Astrocyte of the cerebellum (primary cell): ENCODE data around the gene METAP1D.
"Not testable (repeated sequence)": the region's sequence is repeated elsewhere in the genome, so short reads cannot be mapped to it uniquely, and the experiment has no call there.

Experiments used
- DNase-seq: peaks from one replicate; pipeline ENCODE4 v3.0.0-alpha.2; 2011; ENCODE audit warnings: low read depth
- H3K4me3 ChIP-seq: 2 replicates; pipeline ENCODE4 v1.5.1; 2011; ENCODE audit warnings: mild to moderate bottlenecking, low read depth, low read length, moderate library complexity
- in situ Hi-C: cut with HindIII; loops from 2 replicates; pipeline ENCODE4 v1.10.0; 2017; ENCODE audit warnings: low sequenced_read_pairs
- TF ChIP-seq, protein P1 (sequence below): IDR thresholded peaks from 2 replicates; pipeline ENCODE4 v1.5.1; 2012; ENCODE audit warnings: low read length, low read depth, moderate library complexity, mild to moderate bottlenecking; ENCODE audit errors: missing control alignments

The METAP1D gene

DNA sequence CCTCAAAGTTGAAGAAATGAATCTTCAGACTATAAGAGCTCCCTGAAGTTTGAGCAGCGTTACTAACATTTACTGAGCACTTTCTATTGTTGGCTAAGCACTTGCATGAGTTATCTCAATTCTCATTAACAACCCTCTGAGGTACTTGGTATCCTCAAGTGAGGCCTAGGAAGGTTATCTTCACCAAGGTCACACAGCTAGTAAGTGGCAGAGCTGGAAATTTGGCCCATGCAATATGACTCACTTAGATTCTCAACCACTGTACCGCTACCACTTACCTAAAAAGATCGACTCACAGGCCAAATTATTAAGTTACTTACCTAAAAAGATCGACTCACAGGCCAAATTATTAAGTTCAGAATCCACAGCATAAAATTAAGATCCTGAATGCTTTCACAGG, 8.7 kb upstream of the METAP1D start:
- in situ Hi-C loops = no loop called here
- H3K4me3 ChIP-seq = no peak overlapping the region
- no peak for DNase-seq
- TF ChIP-seq, protein P1, sequence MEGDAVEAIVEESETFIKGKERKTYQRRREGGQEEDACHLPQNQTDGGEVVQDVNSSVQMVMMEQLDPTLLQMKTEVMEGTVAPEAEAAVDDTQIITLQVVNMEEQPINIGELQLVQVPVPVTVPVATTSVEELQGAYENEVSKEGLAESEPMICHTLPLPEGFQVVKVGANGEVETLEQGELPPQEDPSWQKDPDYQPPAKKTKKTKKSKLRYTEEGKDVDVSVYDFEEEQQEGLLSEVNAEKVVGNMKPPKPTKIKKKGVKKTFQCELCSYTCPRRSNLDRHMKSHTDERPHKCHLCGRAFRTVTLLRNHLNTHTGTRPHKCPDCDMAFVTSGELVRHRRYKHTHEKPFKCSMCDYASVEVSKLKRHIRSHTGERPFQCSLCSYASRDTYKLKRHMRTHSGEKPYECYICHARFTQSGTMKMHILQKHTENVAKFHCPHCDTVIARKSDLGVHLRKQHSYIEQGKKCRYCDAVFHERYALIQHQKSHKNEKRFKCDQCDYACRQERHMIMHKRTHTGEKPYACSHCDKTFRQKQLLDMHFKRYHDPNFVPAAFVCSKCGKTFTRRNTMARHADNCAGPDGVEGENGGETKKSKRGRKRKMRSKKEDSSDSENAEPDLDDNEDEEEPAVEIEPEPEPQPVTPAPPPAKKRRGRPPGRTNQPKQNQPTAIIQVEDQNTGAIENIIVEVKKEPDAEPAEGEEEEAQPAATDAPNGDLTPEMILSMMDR = no peak

DNA sequence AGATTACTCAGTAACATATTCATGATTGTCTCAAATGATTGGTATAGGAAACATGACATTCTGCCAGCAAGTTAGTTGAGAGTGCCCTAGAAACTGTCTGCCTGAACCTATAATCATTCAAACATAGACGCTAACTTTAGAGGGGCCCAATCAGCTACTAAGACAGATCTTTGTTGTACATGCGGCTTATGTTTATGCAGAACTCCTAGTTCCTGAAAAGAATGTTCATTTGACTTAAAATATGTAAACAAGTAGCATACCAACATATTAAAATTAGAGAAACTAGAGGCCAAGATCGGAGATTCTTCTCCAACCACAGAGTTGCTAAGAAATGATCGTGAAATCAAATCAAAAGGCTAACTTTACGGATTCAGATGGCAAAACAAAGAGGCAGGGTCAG, 4.2 kb upstream of the METAP1D start:
- no peak overlapping the region for H3K4me3 ChIP-seq
- TF ChIP-seq, protein P1 = no peak
- DNase-seq = no peak
- in situ Hi-C loops = no loop called here

DNA sequence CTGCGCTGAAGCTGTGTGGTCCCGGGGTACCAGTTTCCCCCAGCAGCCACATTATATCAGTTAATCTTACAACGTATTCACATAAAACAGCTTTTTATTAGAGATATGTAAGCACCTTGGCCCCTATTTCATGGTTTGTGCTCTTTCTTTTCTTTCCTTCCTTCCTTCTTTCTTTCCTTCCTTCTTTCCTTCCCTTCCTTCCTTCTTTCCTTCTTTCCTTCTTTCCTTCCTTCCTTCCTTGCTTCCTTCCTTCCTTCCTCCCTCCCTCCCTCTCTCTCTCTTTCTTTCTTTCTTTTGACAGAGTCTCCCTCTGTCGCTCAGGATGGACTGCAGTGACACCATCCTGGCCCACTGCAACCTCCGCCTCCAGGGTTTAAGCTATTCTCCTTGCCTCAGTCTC, 3.7 kb upstream of the METAP1D start:
- TF ChIP-seq, protein P1 = no peak
- in situ Hi-C loops = no loop called here

DNA sequence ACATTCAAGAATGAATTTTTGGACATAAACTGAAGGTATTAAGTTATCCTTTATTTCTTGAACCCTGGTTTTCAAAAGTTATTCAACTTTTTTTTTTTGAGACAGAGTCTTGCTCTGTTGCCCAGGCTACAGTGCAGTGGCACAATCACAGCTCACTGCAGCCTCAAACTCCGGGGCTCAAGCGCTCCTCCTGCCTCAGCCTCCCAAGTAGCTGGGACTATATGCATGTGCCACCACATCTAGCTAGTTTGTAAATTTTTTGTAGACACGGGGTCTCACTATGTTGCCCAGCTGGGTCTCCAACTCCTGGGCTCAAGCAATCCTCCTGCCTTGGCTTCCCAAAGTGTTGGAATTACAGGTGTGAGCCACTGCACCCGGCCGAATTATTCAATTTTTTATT, 2.7 kb upstream of the METAP1D start:
- DNase-seq, H3K4me3 ChIP-seq, in situ Hi-C loops: not testable (repeated sequence)

More for the DNA sequence above, 3.7 kb upstream of the METAP1D start:
- no peak overlapping the region for H3K4me3 ChIP-seq
- DNase-seq = no peak

DNA sequence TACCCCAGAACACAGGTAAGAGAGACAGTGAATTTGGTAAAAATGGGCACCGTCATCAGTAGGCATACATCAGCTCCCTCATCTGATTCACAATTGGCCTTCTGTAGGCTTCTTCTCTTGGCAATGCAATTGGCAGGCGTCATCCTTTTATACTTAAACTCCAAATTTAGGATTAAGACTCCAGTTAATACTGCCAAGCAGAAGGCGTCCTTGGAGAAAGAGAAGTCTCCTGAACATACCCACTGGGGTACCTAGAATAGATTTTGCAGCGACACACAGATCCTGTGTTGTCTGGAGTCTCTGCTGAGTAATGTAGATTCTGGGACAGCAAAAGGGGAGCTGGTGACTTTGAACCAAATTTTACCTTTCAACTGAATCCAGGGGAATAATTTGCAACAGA, 592 bp upstream of the METAP1D start:
- H3K4me3 ChIP-seq = peak overlapping the region; percentile 79
- TF ChIP-seq, protein P1 = no peak
- in situ Hi-C loops = no loop called here
- no peak for DNase-seq

DNA sequence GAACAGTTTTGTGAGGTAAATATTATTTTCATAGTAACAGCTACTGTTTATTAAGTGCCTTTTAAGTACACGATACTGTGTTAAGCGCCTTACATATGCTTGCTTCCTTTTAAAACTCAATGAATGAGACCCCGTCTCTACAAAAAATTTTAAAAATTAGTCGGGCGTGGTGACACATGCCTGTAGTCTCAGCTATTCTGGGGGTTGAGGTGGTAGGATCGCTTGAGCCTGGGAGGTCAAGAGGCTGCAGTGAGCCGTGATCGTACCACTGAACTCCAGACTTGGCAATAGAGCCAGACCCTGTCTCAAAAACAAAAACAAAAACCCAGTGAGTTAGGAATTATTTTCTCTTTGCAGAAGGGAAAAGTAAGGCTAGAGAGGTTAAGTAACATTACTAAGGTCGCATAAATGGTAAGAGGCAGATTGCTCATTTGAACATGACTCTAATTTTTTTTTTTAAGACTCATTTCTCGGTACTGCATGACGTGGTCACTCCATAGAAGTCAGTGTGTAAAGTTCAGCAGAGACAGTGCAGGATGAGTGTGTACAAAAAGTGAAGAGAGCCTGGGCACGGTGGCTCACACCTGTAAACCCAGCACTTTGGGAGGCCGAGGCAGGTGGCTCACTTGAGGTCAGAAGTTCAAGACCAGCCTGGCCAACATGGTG, 1.1 kb downstream of the METAP1D start:
- TF ChIP-seq, protein P1 = no peak
- in situ Hi-C loops = loop anchor here (10.0 kb wide), 1 partner anchor 74 kb away; no protein-coding TSS in a partner anchor
- peak overlapping the region; percentile 79 for H3K4me3 ChIP-seq
- no peak for DNase-seq

DNA sequence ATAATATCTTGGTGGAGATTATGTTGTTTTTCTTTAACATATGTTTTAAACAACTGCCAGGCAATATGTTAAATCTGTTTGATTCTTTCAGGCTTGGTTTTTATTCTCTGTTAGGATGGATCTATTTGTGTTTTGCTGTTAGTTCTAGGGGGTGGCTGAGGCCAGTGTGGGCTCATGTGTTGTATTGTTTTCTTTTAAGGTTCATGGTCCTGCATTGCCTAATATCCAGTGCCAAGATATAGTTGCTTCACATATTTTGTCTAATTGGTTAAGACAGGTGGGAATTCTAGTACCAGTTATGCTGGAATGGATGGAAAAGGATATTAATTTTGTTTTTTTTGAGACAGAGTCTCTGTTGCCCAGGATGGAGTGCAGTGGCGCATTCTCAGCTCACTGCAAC, 7.6 kb downstream of the METAP1D start:
- TF ChIP-seq, protein P1 = no peak
- H3K4me3 ChIP-seq = no peak overlapping the region
- in situ Hi-C loops = loop anchor here (10.0 kb wide), 1 partner anchor 67 kb away; no protein-coding TSS in a partner anchor
- no peak for DNase-seq
